AG10803 (cell line): Measurements from ENCODE around the gene CIITA.
A peak's percentile ranks its signal among the peaks of the same experiment; 100 is the strongest.

Experiments
- DNase-seq: peaks from one replicate; pipeline ENCODE4 v3.0.0; 2010; ENCODE audit warnings: low read depth
- H3K4me3 ChIP-seq: 2 replicates; pipeline ENCODE4 v1.5.1; 2011; ENCODE audit warnings: mild to moderate bottlenecking, low read length, control low read depth
- TF ChIP-seq, protein P1 (sequence below): conservative IDR thresholded peaks from 2 replicates; pipeline ENCODE4 v1.5.1; 2011; ENCODE audit warnings: mild to moderate bottlenecking, low read length, control low read depth, inconsistent platforms

The CIITA gene

DNA sequence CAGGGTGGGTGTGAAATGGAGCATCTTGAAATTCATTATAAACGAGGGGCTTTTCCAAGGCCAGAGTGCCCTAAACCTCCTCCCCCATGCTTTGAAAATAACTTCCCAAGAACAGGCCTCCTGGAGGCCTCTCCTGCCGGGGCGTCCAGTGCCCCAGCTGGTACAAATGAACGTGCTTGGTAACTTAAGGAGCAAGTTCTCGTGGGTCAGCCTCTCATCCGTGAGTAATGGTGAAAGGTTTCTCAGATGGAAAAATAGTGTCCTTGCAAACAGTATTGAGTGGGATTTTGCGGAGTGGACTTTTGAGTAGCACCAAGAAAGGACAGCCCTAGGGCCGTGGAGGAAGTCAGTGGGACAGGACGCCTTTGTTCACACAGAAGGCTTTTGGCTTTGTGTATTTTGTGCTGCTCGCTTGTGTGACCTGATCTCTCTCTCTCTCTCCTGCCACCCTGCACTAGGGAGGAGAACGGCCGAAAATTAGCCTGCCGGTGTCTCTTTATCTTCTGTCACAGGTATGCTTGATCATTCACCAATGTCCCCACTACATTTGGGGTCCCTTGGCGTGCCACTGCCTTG lies 102.0 kb downstream of the CIITA start:
- H3K4me3 ChIP-seq = no peak overlapping the region
- no peak for DNase-seq
- TF ChIP-seq, protein P1, sequence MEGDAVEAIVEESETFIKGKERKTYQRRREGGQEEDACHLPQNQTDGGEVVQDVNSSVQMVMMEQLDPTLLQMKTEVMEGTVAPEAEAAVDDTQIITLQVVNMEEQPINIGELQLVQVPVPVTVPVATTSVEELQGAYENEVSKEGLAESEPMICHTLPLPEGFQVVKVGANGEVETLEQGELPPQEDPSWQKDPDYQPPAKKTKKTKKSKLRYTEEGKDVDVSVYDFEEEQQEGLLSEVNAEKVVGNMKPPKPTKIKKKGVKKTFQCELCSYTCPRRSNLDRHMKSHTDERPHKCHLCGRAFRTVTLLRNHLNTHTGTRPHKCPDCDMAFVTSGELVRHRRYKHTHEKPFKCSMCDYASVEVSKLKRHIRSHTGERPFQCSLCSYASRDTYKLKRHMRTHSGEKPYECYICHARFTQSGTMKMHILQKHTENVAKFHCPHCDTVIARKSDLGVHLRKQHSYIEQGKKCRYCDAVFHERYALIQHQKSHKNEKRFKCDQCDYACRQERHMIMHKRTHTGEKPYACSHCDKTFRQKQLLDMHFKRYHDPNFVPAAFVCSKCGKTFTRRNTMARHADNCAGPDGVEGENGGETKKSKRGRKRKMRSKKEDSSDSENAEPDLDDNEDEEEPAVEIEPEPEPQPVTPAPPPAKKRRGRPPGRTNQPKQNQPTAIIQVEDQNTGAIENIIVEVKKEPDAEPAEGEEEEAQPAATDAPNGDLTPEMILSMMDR = no peak

DNA sequence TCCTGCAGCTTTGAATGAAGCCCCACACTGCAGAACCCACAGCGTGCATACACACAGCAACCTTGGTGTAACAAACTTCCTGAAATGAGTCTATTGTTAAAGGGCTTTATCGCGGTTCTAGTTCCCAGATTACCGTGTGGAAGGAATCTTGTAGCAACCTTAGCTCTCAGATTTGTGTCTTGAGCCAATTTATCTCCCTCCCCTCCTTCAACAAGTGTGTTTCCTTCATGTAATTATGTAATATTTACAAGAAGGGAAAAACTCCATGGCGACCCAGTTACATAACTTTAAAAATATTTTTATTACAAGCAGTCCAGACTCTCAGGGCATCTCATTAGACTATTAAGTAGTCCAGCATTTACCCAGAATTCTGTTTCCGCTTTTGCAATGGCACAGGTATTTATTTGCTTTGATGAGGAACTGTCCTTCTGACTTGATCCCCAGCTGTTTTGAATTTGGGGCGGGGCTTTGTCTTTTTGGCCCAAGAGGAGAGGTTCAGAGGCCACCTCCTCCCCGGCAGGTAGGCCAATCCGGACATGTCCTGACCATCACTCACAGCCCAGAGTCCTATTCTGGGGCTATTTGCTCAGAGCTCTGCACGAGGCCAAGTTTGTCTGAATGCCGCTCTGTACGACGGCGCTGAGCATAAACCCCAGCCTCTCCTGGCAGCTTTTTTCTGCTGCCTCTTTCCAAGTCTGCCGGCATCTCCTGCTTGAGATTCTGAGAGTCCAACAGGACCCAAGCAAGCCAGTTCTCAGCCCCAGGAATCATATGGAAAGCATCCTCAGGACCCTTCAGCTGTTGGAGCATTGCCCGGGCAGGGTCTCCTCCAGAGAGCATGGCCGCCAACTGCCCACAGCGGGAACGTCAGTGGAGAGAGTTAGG lies 103.0 kb downstream of the CIITA start:
- TF ChIP-seq, protein P1 = peak; percentile 26; the same call in 1 of the 2 replicates

DNA sequence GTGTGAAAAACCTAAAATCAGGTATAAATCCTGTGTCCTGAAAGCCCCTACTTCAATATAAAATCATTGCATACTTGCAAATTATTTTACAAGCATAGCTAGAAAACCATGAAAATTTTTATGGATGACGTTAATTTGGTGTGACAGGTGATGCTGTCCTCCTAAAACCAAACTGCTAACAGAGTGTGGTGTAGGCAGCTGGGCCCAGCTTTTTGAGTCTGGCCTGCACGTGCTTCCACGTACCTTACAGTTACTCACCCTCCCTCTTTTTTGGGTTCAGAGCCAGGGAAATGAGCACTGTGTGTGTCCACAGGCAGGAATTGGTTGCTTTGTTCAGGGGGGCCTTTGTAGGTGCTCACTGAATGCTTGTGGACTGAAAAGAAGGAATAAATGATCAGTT lies 103.8 kb downstream of the CIITA start:
- H3K4me3 ChIP-seq = no peak overlapping the region
- DNase-seq = no peak
- TF ChIP-seq, protein P1 = no peak

More for the DNA sequence above, 103.0 kb downstream of the CIITA start:
- H3K4me3 ChIP-seq = no peak overlapping the region
- peak; percentile 73 for DNase-seq

DNA sequence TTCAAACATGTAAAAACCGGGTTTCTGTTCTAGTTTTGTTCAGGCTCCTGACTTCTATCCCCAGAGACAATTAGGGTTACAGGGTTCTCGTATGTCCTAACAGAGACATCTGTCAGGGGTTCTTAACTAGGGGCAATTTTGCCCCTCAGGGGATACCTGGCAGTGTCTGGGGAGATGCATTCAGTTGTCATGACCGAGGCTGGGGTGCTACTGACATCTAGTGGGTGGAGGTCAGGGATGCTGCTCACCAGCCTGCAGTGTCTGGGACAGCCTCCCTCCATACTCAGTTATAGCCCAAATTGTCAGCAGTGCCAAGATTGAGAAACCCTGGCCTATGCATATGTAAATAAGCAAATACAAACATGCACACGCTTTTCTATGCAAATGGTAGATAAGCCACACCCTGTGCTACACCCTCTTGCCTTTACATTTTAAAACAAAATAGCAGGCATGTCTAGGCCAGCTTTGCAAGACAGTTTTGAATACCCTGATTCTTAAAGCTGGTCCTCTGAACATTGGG lies 104.8 kb downstream of the CIITA start:
- TF ChIP-seq, protein P1 = peak; percentile 23
- no peak overlapping the region for H3K4me3 ChIP-seq
- no peak for DNase-seq

DNA sequence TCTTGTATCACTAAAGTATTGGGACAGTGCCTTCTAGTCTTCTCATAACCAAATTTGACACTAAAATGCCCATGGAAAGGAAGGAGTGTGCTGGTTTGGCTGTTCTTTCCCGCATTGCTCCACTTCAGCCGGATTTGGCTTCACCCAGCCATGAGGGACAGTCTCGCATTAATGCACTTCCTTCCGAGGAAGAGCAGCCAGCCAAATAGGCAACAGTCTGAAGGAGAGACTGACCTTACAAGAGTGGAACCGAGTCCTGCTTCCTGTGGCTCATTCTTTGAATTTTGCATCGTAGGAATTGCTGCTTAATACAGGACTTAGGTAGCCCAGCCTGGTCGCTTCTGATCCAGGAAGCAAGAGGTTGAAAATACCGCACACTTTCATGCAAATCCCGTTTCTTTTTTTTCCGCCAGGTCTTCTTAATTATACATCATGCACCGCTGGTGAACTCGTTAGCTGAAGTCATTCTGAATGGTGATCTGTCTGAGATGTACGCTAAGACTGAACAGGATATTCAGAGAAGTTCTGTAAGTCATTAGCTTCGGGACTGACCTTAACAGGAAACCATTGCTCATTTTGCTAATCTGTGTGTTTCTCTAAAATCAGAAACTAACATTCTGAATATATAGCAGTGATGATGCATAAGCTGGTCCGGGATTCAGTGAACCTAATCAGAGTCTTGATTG lies 105.6 kb downstream of the CIITA start:
- TF ChIP-seq, protein P1 = no peak
- DNase-seq = no peak
- no peak overlapping the region for H3K4me3 ChIP-seq

DNA sequence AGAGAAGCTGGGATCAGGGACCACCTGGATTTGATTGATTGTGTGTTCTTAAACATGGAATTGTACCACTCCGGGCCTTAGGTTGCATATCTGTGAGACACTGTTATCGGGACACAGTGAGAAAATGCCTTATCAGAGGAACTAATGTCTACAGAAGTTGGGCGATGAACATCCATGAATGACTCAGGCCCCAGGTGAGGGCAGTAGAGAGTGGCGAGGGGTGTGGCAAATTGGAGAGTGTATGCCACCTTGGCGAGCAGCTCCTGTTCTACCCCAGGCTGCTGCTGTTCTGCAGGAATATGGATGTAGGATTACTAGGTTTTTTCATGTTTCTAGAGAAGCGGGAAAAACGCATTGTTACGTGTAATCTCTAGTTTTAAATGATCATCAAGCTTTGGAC lies 106.2 kb downstream of the CIITA start:
- no peak overlapping the region for H3K4me3 ChIP-seq
- DNase-seq = no peak
- TF ChIP-seq, protein P1 = no peak
